ENCODE measurements around the gene ACTR1A. TPM values are rescaled to one million over a fixed set of nuclear protein-coding genes. Genes with fewer than 3 reads are reported as not detected.

The ACTR1A gene
- total and polyA plus RNA-seq, 9 of the 15 experiments (the other 6 are each of a cell fraction or from before 2014, with no cell fraction given), result 36.3 to 77.2 (median 49.6) TPM

DNA sequence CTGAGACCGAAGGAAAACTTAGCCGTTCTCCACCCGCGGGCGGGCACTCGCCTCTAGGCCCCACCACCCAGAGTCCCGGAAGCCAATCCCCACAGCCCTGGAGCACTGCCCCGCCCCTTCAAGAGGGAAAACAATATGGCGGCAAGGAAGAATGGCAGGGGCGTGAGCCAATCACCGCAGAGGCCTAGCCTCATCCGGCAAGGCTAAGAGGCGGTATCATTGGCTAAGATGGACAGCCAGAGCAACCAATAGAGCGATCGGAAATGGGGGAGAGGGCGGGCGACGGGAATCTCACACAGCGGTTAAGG, 529 bp downstream of the ACTR1A start (continued):
- TF ChIP-seq, protein P1, sequence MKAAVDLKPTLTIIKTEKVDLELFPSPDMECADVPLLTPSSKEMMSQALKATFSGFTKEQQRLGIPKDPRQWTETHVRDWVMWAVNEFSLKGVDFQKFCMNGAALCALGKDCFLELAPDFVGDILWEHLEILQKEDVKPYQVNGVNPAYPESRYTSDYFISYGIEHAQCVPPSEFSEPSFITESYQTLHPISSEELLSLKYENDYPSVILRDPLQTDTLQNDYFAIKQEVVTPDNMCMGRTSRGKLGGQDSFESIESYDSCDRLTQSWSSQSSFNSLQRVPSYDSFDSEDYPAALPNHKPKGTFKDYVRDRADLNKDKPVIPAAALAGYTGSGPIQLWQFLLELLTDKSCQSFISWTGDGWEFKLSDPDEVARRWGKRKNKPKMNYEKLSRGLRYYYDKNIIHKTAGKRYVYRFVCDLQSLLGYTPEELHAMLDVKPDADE (conservative IDR thresholded peaks at IDR 0.05; ENCODE audit: control insufficient read depth, low read depth, low read length), result no peak
- TF ChIP-seq ZNF197 (CRISPR knock-in tag; IDR thresholded peaks at IDR 0.05; ENCODE audit: low read depth), result no peak
- peak; percentile 84 for TF ChIP-seq GABPB1 (CRISPR knock-in tag; IDR thresholded peaks at IDR 0.05)
- peak; percentile 40 for TF ChIP-seq TAF1 (IDR thresholded peaks at IDR 0.05; ENCODE audit: control insufficient read depth, extremely low read depth, insufficient read depth, low read length, severe bottlenecking)
- no peak for TF ChIP-seq ZC3H8 (IDR thresholded peaks at IDR 0.05)
- no peak for TF ChIP-seq SLC30A9 (CRISPR knock-in tag; IDR thresholded peaks at IDR 0.05)
- TF ChIP-seq TAL1 (IDR thresholded peaks at IDR 0.05), result no peak
- TF ChIP-seq TEAD1 (CRISPR knock-in tag; IDR thresholded peaks at IDR 0.05), result no peak
- TF ChIP-seq ZC3H4 (CRISPR knock-in tag; IDR thresholded peaks at IDR 0.05; ENCODE audit: borderline replicate concordance), result no peak
- no peak for TF ChIP-seq NBN (IDR thresholded peaks at IDR 0.05; ENCODE audit: low read depth)
- TF ChIP-seq POLR2A (conservative IDR thresholded peaks at IDR 0.05), result no peak
- no peak for TF ChIP-seq NR2C1 (IDR thresholded peaks at IDR 0.05)
- no peak for TF ChIP-seq NR2C1 (tag; IDR thresholded peaks at IDR 0.05)
- peak; percentile 84 for TF ChIP-seq ASH1L (IDR thresholded peaks at IDR 0.05; ENCODE audit: borderline replicate concordance, low read depth, partially characterized antibody)
- TF ChIP-seq ZSCAN29 (IDR thresholded peaks at IDR 0.05), result no peak
- TF ChIP-seq C11orf30 (IDR thresholded peaks at IDR 0.05; ENCODE audit: low read depth), result no peak
- TF ChIP-seq ZNF224 (CRISPR knock-in tag; IDR thresholded peaks at IDR 0.05), result no peak
- TF ChIP-seq NONO (IDR thresholded peaks at IDR 0.05; ENCODE audit: low read depth in 2 of 2, low read length in 1 of 2), result no peak
- TF ChIP-seq GABPA (tag; conservative IDR thresholded peaks at IDR 0.05; ENCODE audit: low read depth), result peak; percentile 88
- TF ChIP-seq STAT5B (CRISPR knock-in tag; IDR thresholded peaks at IDR 0.05), result no peak
- TF ChIP-seq, protein P2, sequence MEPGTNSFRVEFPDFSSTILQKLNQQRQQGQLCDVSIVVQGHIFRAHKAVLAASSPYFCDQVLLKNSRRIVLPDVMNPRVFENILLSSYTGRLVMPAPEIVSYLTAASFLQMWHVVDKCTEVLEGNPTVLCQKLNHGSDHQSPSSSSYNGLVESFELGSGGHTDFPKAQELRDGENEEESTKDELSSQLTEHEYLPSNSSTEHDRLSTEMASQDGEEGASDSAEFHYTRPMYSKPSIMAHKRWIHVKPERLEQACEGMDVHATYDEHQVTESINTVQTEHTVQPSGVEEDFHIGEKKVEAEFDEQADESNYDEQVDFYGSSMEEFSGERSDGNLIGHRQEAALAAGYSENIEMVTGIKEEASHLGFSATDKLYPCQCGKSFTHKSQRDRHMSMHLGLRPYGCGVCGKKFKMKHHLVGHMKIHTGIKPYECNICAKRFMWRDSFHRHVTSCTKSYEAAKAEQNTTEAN (CRISPR knock-in tag; IDR thresholded peaks at IDR 0.05), result no peak
- TF ChIP-seq, protein P3, sequence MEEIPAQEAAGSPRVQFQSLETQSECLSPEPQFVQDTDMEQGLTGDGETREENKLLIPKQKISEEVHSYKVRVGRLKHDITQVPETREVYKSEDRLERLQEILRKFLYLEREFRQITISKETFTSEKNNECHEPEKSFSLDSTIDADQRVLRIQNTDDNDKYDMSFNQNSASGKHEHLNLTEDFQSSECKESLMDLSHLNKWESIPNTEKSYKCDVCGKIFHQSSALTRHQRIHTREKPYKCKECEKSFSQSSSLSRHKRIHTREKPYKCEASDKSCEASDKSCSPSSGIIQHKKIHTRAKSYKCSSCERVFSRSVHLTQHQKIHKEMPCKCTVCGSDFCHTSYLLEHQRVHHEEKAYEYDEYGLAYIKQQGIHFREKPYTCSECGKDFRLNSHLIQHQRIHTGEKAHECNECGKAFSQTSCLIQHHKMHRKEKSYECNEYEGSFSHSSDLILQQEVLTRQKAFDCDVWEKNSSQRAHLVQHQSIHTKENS (CRISPR knock-in tag; IDR thresholded peaks at IDR 0.05), result no peak
- peak; percentile 51 for TF ChIP-seq POLR2G (IDR thresholded peaks at IDR 0.05; ENCODE audit: low read depth, low read length)
- TF ChIP-seq FOS (IDR thresholded peaks at IDR 0.05; ENCODE audit: extremely low read depth, insufficient read length), result peak; percentile 90
- TF ChIP-seq, protein P4, sequence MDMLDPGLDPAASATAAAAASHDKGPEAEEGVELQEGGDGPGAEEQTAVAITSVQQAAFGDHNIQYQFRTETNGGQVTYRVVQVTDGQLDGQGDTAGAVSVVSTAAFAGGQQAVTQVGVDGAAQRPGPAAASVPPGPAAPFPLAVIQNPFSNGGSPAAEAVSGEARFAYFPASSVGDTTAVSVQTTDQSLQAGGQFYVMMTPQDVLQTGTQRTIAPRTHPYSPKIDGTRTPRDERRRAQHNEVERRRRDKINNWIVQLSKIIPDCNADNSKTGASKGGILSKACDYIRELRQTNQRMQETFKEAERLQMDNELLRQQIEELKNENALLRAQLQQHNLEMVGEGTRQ (CRISPR knock-in tag; IDR thresholded peaks at IDR 0.05), result no peak
